Activated T-helper 17 cell treated with anti-CD3 and anti-CD28 coated beads, Interleukin-2, amount 50 U/mL, for 72 hours (primary cell): ENCODE data around the gene SCRT2. TPM values are rescaled to one million over a fixed set of nuclear protein-coding genes. Genes with fewer than 3 reads are reported as not detected.
"Not testable (repeated sequence)": the region's sequence is repeated elsewhere in the genome, so short reads cannot be mapped to it uniquely, and the experiment has no call there.

Source experiments
- ATAC-seq: fragments of 150-1000 bp; cut with Tn5 transposase; replicated peaks from 2 replicates; pipeline ENCODE4 v1.10.0; 2021; ENCODE audit warnings: mild to moderate bottlenecking, moderate library complexity
- H3K27ac Mint-ChIP-seq: one replicate; pipeline ENCODE4 v1.8.0; 2022; ENCODE audit warnings: mixed read lengths
- H3K27me3 Mint-ChIP-seq: one replicate; pipeline ENCODE4 v1.8.0; 2022; ENCODE audit warnings: mixed read lengths
- H3K36me3 Mint-ChIP-seq: one replicate; pipeline ENCODE4 v1.8.0; 2022; ENCODE audit warnings: low read depth, mild to moderate bottlenecking, mixed read lengths
- H3K4me1 Mint-ChIP-seq: one replicate; pipeline ENCODE4 v1.8.0; 2022; ENCODE audit warnings: mixed read lengths
- H3K4me3 Mint-ChIP-seq: one replicate; pipeline ENCODE4 v1.8.0; 2022; ENCODE audit warnings: mild to moderate bottlenecking, mixed read lengths
- H3K9me3 Mint-ChIP-seq: one replicate; pipeline ENCODE4 v1.8.0; 2022; ENCODE audit warnings: mixed read lengths
- total RNA-seq, 2 donors: library from RNA; stranded (reverse); gene quantifications; one replicate each; pipeline ENCODE4 v1.2.3, GENCODE V29; 2022

Gene SCRT2
- not detected for total RNA-seq

GRCh38 chr20:675453-676314, at the start of gene SCRT2:
Gene SCRT2, minus strand, starts transcription at chr20:675802. Its CDS starts 201 bp downstream, at chr20:675601.
- H3K4me3 Mint-ChIP-seq: no peak within 1 kb of the TSS
- no peaks in the 10 kb centered on the region for H3K36me3 Mint-ChIP-seq
- no peaks in the 10 kb centered on the region for H3K9me3 Mint-ChIP-seq
- peaks cover 66% of the 10 kb centered on the region for H3K27me3 Mint-ChIP-seq
- no peak within 1 kb of the TSS for H3K27ac Mint-ChIP-seq
- H3K4me1 Mint-ChIP-seq: peaks cover 11% of the 10 kb centered on the region
- ATAC-seq: peak; percentile 76

GRCh38 chr20:724797-725196, 49.2 kb upstream of the SCRT2 start:
- not testable (repeated sequence) for H3K36me3 Mint-ChIP-seq, H3K9me3 Mint-ChIP-seq, H3K4me1 Mint-ChIP-seq, H3K27ac Mint-ChIP-seq, ATAC-seq, H3K4me3 Mint-ChIP-seq
- H3K27me3 Mint-ChIP-seq: peaks cover 52% of the 10 kb centered on the region

- ATAC-seq: no peak
These were observed 48.2 kb upstream of the SCRT2 start for GRCh38 chr20:723756-724155.

GRCh38 chr20:722822-723644, 47.4 kb upstream of the SCRT2 start:
- no peak for ATAC-seq
- Mint-ChIP-seq H3K27me3 (peaks cover 50% of the 10 kb centered on the region), H3K9me3 (no peaks in the 10 kb centered on the region), H3K36me3 (no peaks in the 10 kb centered on the region), H3K27ac (no peak overlapping the region), H3K4me3 (no peak overlapping the region), H3K4me1 (no peaks in the 10 kb centered on the region)

More at GRCh38 chr20:723756-724155, 48.2 kb upstream of the SCRT2 start:
- H3K4me1 Mint-ChIP-seq: no peaks in the 10 kb centered on the region
- H3K9me3 Mint-ChIP-seq: no peaks in the 10 kb centered on the region
- H3K4me3 Mint-ChIP-seq: no peak overlapping the region
- H3K27me3 Mint-ChIP-seq: peaks cover 50% of the 10 kb centered on the region
- H3K36me3 Mint-ChIP-seq: no peaks in the 10 kb centered on the region
- no peak overlapping the region for H3K27ac Mint-ChIP-seq

- H3K9me3 Mint-ChIP-seq: no peaks in the 10 kb centered on the region
These were observed 46.3 kb upstream of the SCRT2 start for GRCh38 chr20:721876-722275.

GRCh38 chr20:719816-720215, 44.2 kb upstream of the SCRT2 start:
- Mint-ChIP-seq H3K27ac (no peak overlapping the region), H3K4me3 (no peak overlapping the region), H3K27me3 (peaks cover 41% of the 10 kb centered on the region), H3K4me1 (no peaks in the 10 kb centered on the region), H3K9me3 (no peaks in the 10 kb centered on the region), H3K36me3 (no peaks in the 10 kb centered on the region)
- ATAC-seq: no peak

More at GRCh38 chr20:721876-722275, 46.3 kb upstream of the SCRT2 start:
- Mint-ChIP-seq H3K4me3 (no peak overlapping the region), H3K4me1 (no peaks in the 10 kb centered on the region), H3K27me3 (peaks cover 51% of the 10 kb centered on the region), H3K27ac (no peak overlapping the region), H3K36me3 (no peaks in the 10 kb centered on the region)
- ATAC-seq: no peak

- H3K9me3 Mint-ChIP-seq: no peaks in the 10 kb centered on the region
- ATAC-seq: no peak
- H3K27me3 Mint-ChIP-seq: peaks cover 39% of the 10 kb centered on the region
- no peak overlapping the region for H3K27ac Mint-ChIP-seq
- H3K36me3 Mint-ChIP-seq: no peaks in the 10 kb centered on the region
- no peaks in the 10 kb centered on the region for H3K4me1 Mint-ChIP-seq
- H3K4me3 Mint-ChIP-seq: no peak overlapping the region
These were observed 43.5 kb upstream of the SCRT2 start for GRCh38 chr20:719068-719467.

- no peak overlapping the region for H3K4me3 Mint-ChIP-seq
- H3K36me3 Mint-ChIP-seq: no peaks in the 10 kb centered on the region
- no peak for ATAC-seq
- no peaks in the 10 kb centered on the region for H3K4me1 Mint-ChIP-seq
- peaks cover 35% of the 10 kb centered on the region for H3K27me3 Mint-ChIP-seq
- H3K9me3 Mint-ChIP-seq: no peaks in the 10 kb centered on the region
- H3K27ac Mint-ChIP-seq: no peak overlapping the region
These were observed 42.2 kb upstream of the SCRT2 start for GRCh38 chr20:717832-718231.

GRCh38 chr20:717271-717670, 41.7 kb upstream of the SCRT2 start:
- no peaks in the 10 kb centered on the region for H3K9me3 Mint-ChIP-seq
- H3K36me3 Mint-ChIP-seq: no peaks in the 10 kb centered on the region
- no peak for ATAC-seq
- H3K27ac Mint-ChIP-seq: no peak overlapping the region
- H3K4me3 Mint-ChIP-seq: no peak overlapping the region
- no peaks in the 10 kb centered on the region for H3K4me1 Mint-ChIP-seq
- peaks cover 35% of the 10 kb centered on the region for H3K27me3 Mint-ChIP-seq

GRCh38 chr20:714453-714852, 38.9 kb upstream of the SCRT2 start:
- H3K4me3 Mint-ChIP-seq: no peak overlapping the region
- H3K4me1 Mint-ChIP-seq: no peaks in the 10 kb centered on the region
- no peak for ATAC-seq
- no peaks in the 10 kb centered on the region for H3K9me3 Mint-ChIP-seq
- H3K27ac Mint-ChIP-seq: no peak overlapping the region
- peaks cover 32% of the 10 kb centered on the region for H3K27me3 Mint-ChIP-seq
- no peaks in the 10 kb centered on the region for H3K36me3 Mint-ChIP-seq

GRCh38 chr20:711576-711975, 36.0 kb upstream of the SCRT2 start:
- ATAC-seq: no peak
- Mint-ChIP-seq H3K9me3 (no peaks in the 10 kb centered on the region), H3K27ac (no peak overlapping the region), H3K27me3 (peaks cover 29% of the 10 kb centered on the region), H3K4me3 (no peak overlapping the region), H3K36me3 (no peaks in the 10 kb centered on the region), H3K4me1 (no peaks in the 10 kb centered on the region)

- Mint-ChIP-seq H3K36me3 (no peaks in the 10 kb centered on the region), H3K27ac (no peak overlapping the region), H3K27me3 (peaks cover 30% of the 10 kb centered on the region), H3K9me3 (no peaks in the 10 kb centered on the region), H3K4me1 (no peaks in the 10 kb centered on the region), H3K4me3 (no peak overlapping the region)
- ATAC-seq: no peak
These were observed 35.3 kb upstream of the SCRT2 start for GRCh38 chr20:710780-711450.

- no peak for ATAC-seq
- Mint-ChIP-seq H3K4me3 (no peak overlapping the region), H3K9me3 (no peaks in the 10 kb centered on the region), H3K27me3 (peaks cover 36% of the 10 kb centered on the region), H3K4me1 (no peaks in the 10 kb centered on the region), H3K36me3 (no peaks in the 10 kb centered on the region), H3K27ac (no peak overlapping the region)
These were observed 34.6 kb upstream of the SCRT2 start for GRCh38 chr20:709991-710779.

GRCh38 chr20:709423-709822, 33.8 kb upstream of the SCRT2 start:
- Mint-ChIP-seq H3K27ac (no peak overlapping the region), H3K9me3 (no peaks in the 10 kb centered on the region), H3K4me1 (no peaks in the 10 kb centered on the region), H3K4me3 (no peak overlapping the region), H3K36me3 (no peaks in the 10 kb centered on the region), H3K27me3 (peaks cover 36% of the 10 kb centered on the region)
- no peak for ATAC-seq
